ENCODE data around the gene AKAIN1. TPM values are rescaled to one million over a fixed set of nuclear protein-coding genes. Genes with fewer than 3 reads are reported as not detected.

AKAIN1 gene
- total and polyA plus RNA-seq, 8 donors: 3.2 TPM; not detected in 7

- WGBS, 5 donors: 43 to 53% (median 47%) methylated on average over 2 of the region's 2 CpGs
Measured at GRCh38 chr18:5166606-5167280, 30.3 kb downstream of the AKAIN1 start.

DNA sequence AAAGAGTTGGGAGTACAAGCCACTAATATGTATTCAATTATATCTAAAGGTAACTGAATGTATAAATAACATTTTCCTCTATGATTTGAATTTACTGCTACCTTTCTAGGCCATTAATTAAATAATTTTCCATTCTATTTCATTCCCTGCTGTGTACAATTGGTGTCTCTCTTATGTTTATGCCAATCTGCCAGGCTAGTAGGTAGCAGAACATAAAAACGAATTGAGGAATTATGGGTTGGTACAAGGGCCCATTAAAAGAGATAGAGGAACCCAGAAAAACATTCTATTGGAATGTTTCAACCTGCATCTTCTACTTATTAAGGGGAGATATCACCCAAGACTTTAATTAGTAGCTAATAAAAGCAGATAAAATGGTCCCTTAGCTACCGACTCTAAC lies 32.2 kb downstream of the AKAIN1 start:
- DNase-seq: no peak
- no peak overlapping the region for H3K4me3 ChIP-seq
- intact Hi-C loops (cut with DNase I; ENCODE audit: low total_unique reads): no loop called here
- no peaks in the 10 kb centered on the region for H3K36me3 ChIP-seq
- 48 to 65% (median 59%) methylated on average over 2 of the region's 2 CpGs for WGBS, 5 donors
- TF ChIP-seq EP300 (IDR thresholded peaks at IDR 0.05): no peak
- no peak for TF ChIP-seq CTCF (IDR thresholded peaks at IDR 0.05)
- no peak for TF ChIP-seq POLR2AphosphoS5 (IDR thresholded peaks at IDR 0.05)
- TF ChIP-seq POLR2A (IDR thresholded peaks at IDR 0.05): no peak
- H3K27ac ChIP-seq: no peak overlapping the region
- no peaks in the 10 kb centered on the region for H3K4me1 ChIP-seq
- H3K9me3 ChIP-seq: no peaks in the 10 kb centered on the region
- H3K27me3 ChIP-seq: no peaks in the 10 kb centered on the region

More at GRCh38 chr18:5166606-5167280, 30.3 kb downstream of the AKAIN1 start:
- no peaks in the 10 kb centered on the region for H3K36me3 ChIP-seq
- no peak overlapping the region for H3K27ac ChIP-seq
- intact Hi-C loops (cut with DNase I; ENCODE audit: low total_unique reads): no loop called here
- no peak for TF ChIP-seq POLR2AphosphoS5 (IDR thresholded peaks at IDR 0.05)
- TF ChIP-seq POLR2A (IDR thresholded peaks at IDR 0.05): no peak
- TF ChIP-seq CTCF (IDR thresholded peaks at IDR 0.05): no peak
- TF ChIP-seq EP300 (IDR thresholded peaks at IDR 0.05): no peak
- peaks cover 0 to 9% (median 3%) of the 10 kb centered on the region in 4 donors for H3K9me3 ChIP-seq
- no peak for DNase-seq
- no peaks in the 10 kb centered on the region for H3K27me3 ChIP-seq
- no peak overlapping the region for H3K4me3 ChIP-seq
- no peaks in the 10 kb centered on the region for H3K4me1 ChIP-seq

GRCh38 chr18:5162111-5162510 lies 34.9 kb downstream of the AKAIN1 start:
- intact Hi-C loops (cut with DNase I; ENCODE audit: low total_unique reads): no loop called here
- no peak for DNase-seq
- H3K36me3 ChIP-seq: no peaks in the 10 kb centered on the region
- H3K27me3 ChIP-seq: no peaks in the 10 kb centered on the region
- no peak overlapping the region for H3K27ac ChIP-seq
- TF ChIP-seq POLR2A (IDR thresholded peaks at IDR 0.05): no peak
- no peak for TF ChIP-seq CTCF (IDR thresholded peaks at IDR 0.05)
- no peak for TF ChIP-seq EP300 (IDR thresholded peaks at IDR 0.05)
- no peak for TF ChIP-seq POLR2AphosphoS5 (IDR thresholded peaks at IDR 0.05)
- no peaks in the 10 kb centered on the region for H3K4me1 ChIP-seq
- no peak overlapping the region for H3K4me3 ChIP-seq
- no peaks in the 10 kb centered on the region for H3K9me3 ChIP-seq

- Histone ChIP-seq H3K4me1 (no peaks in the 10 kb centered on the region), H3K27me3 (peaks cover 0 to 11% (median 0%) of the 10 kb centered on the region in 3 donors), H3K27ac (no peak overlapping the region), H3K9me3 (no peaks in the 10 kb centered on the region), H3K4me3 (no peak overlapping the region), H3K36me3 (no peaks in the 10 kb centered on the region)
- intact Hi-C loops (cut with DNase I; ENCODE audit: low total_unique reads): no loop called here
- WGBS, 5 donors: 38 to 59% (median 58%) methylated on average over 3 of the region's 3 CpGs
- TF ChIP-seq CTCF (IDR thresholded peaks at IDR 0.05) (no peak), POLR2AphosphoS5 (IDR thresholded peaks at IDR 0.05) (no peak), EP300 (IDR thresholded peaks at IDR 0.05) (no peak), POLR2A (IDR thresholded peaks at IDR 0.05) (no peak)
- no peak for DNase-seq
Measured at GRCh38 chr18:5159080-5159479, 38.0 kb downstream of the AKAIN1 start.

All from stomach (tissue), 9 donors.